A549 (cell line): Measurements from ENCODE around the gene CGB2. TPM values are rescaled to one million over a fixed set of nuclear protein-coding genes. Genes with fewer than 3 reads are reported as not detected.

Experiments used
- ATAC-seq, 2 experiments: fragments of 200-7000 bp in 1 of 2; fragments of >200 bp in 1 of 2; cut with Nextera tagmentation in 1 of 2; cut with Tn5 transposase in 1 of 2; 3 replicates each; pipeline versions ENCODE4 v1.8.0 to v1.9.1; 2018 to 2020; ENCODE audit warnings: mild to moderate bottlenecking in 1 of 2, moderate library complexity in 1 of 2
- CTCF ChIA-PET: fragments of 300-600 bp; sonication (Branson Sonifier 250); formaldehyde crosslinking; extraction: SDS; loops from one replicate; lab custom pipeline; 2021; ENCODE audit warnings: antibody characterized with exemption, inconsistent platforms; lab: Yijun Ruan, JAX
- POLR2A ChIA-PET: fragments of 350-600 bp; formaldehyde crosslinking; extraction: SDS; loops from one replicate; lab custom pipeline; 2021; ENCODE audit warnings: antibody characterized with exemption, inconsistent platforms; lab: Yijun Ruan, JAX
- DNase-seq, 2 experiments: peaks; one replicate each; pipeline versions ENCODE4 v3.0.0 to v3.0.0-alpha.2; 2011 to 2016; ENCODE audit warnings: low read depth in 1 of 2, low spot score in 1 of 2
- FAIRE-seq: peaks from 2 replicates; lab custom pipeline; 2011; peaks lifted over from hg19 to GRCh38; lab: Jason Lieb, UNC
- H3K27ac ChIP-seq, 2 experiments: fragments of >200 bp; sonication (Bioruptor Twin); formaldehyde crosslinking; 3 replicates each; pipeline ENCODE4 v1.5.1; 2016 to 2017
- H3K4me1 ChIP-seq: fragments of >200 bp; sonication (Bioruptor Twin); formaldehyde crosslinking; 3 replicates; pipeline ENCODE4 v1.6.1; 2016
- H3K4me2 ChIP-seq: fragments of >200 bp; sonication (Bioruptor Twin); formaldehyde crosslinking; 3 replicates; pipeline ENCODE4 v1.6.1; 2016
- H3K4me3 ChIP-seq: fragments of >200 bp; sonication (Bioruptor Twin); formaldehyde crosslinking; 3 replicates; pipeline ENCODE4 v1.5.1; 2016
- H3K9me3 ChIP-seq: fragments of >200 bp; sonication (Bioruptor Twin); formaldehyde crosslinking; 3 replicates; pipeline ENCODE4 v1.6.1; 2016
- CBX8 ChIP-seq: fragments of 200-600 bp; sonication (generic); IDR thresholded peaks from 2 replicates; pipeline ENCODE4 v1.6.1; 2016
- CEBPB ChIP-seq, 2 experiments: fragments of >200 bp in 1 of 2; sonication (Bioruptor Twin) in 1 of 2; formaldehyde crosslinking in 1 of 2; IDR thresholded peaks; 2 replicates each; pipeline ENCODE4 v1.6.1; 2012 to 2016
- CHD4 ChIP-seq: fragments of 200-600 bp; sonication (generic); IDR thresholded peaks from 2 replicates; pipeline ENCODE4 v1.6.1; 2016; ENCODE audit warnings: antibody characterized with exemption, mild to moderate bottlenecking, borderline replicate concordance
- EP300 ChIP-seq, 2 experiments: fragments of >200 bp; sonication (Bioruptor Twin); formaldehyde crosslinking; IDR thresholded peaks; 2 replicates in 1 of 2; 3 replicates in 1 of 2; pipeline ENCODE4 v1.6.1; 2016 to 2017
- ESRRA ChIP-seq: fragments of 150-350 bp; IDR thresholded peaks from 2 replicates; pipeline ENCODE4 v1.6.1; 2014; ENCODE audit warnings: mild to moderate bottlenecking, low read length, borderline replicate concordance
- FOXS1 ChIP-seq: fragments of 250-450 bp; sonication (Bioruptor Pico); IDR thresholded peaks from 2 replicates; pipeline ENCODE4 v1.5.0; 2020; ENCODE audit warnings: mild to moderate bottlenecking, moderate library complexity
- GATA3 ChIP-seq: IDR thresholded peaks from 2 replicates; pipeline ENCODE4 v1.6.1; 2012; ENCODE audit warnings: borderline replicate concordance
- HDAC2 ChIP-seq: fragments of 200-600 bp; sonication (generic); IDR thresholded peaks from 2 replicates; pipeline ENCODE4 v1.6.1; 2016
- KDM1A ChIP-seq: fragments of 200-600 bp; sonication (generic); IDR thresholded peaks from 2 replicates; pipeline ENCODE4 v1.6.1; 2016; ENCODE audit warnings: low read depth, mild to moderate bottlenecking
- NFE2L2 ChIP-seq: fragments of 150-350 bp; conservative IDR thresholded peaks from 2 replicates; pipeline ENCODE4 v1.6.1; 2014; ENCODE audit warnings: low read length
- NPAS2 ChIP-seq: fragments of 250-450 bp; sonication (Bioruptor Pico); IDR thresholded peaks from 2 replicates; pipeline ENCODE4 v1.8.0; 2022; ENCODE audit warnings: mild to moderate bottlenecking, moderate library complexity, borderline replicate concordance
- POLR2A ChIP-seq: IDR thresholded peaks from 2 replicates; pipeline ENCODE4 v1.6.1; 2012; ENCODE audit warnings: mild to moderate bottlenecking, low read length
- RNF2 ChIP-seq: fragments of 200-600 bp; sonication (generic); IDR thresholded peaks from 2 replicates; pipeline ENCODE4 v1.6.1; 2016; ENCODE audit warnings: low read depth, mild to moderate bottlenecking, antibody characterized with exemption, moderate library complexity, borderline replicate concordance
- TP53 ChIP-seq: fragments of 250-450 bp; sonication (Bioruptor Pico); IDR thresholded peaks from 2 replicates; pipeline ENCODE4 v1.5.0; 2021; ENCODE audit warnings: mild to moderate bottlenecking, moderate library complexity
- ZNF302 ChIP-seq: fragments of 250-450 bp; sonication (Bioruptor Pico); IDR thresholded peaks from 2 replicates; pipeline ENCODE4 v1.9.0; 2021; ENCODE audit warnings: inconsistent platforms, mild to moderate bottlenecking, moderate library complexity
- ZSCAN20 ChIP-seq: fragments of 250-450 bp; sonication (Bioruptor Pico); IDR thresholded peaks from 2 replicates; pipeline ENCODE4 v1.8.0; 2022; ENCODE audit warnings: mild to moderate bottlenecking, moderate library complexity
- WGBS: methylation state at CpG from one replicate; pipeline ENCODE4 v1.1.6; 2017; ENCODE audit errors: missing lambda C conversion rate; 5-methylcytosine and 5-hydroxymethylcytosine counted together
- polyA plus RNA-seq, 4 experiments: library from polyadenylated mRNA; depleted of rRNA in 3 of 4; stranded (reverse); fragments of >200 nt; fragmentation: RNase III in 1 of 4; extraction: RNeasy Plus Mini Kit Qiagen cat#74134 plus additional on column Dnase treatment in 1 of 4; gene quantifications; 2 replicates in 3 of 4; 3 replicates in 1 of 4; pipeline ENCODE4 v1.2.3, GENCODE V29; 2011 to 2017
- TF ChIP-seq, protein P1 (sequence below): fragments of 250-450 bp; sonication (Bioruptor Pico); IDR thresholded peaks from 2 replicates; pipeline ENCODE4 v1.5.0; 2020; ENCODE audit warnings: low read depth, mild to moderate bottlenecking, moderate library complexity
- TF ChIP-seq, protein P2 (sequence below): IDR thresholded peaks from 2 replicates; pipeline ENCODE4 v1.6.1; 2012
- TF ChIP-seq, protein P3 (sequence below): IDR thresholded peaks from 2 replicates; pipeline ENCODE4 v1.6.1; 2012; ENCODE audit warnings: low read depth, borderline replicate concordance
- TF ChIP-seq, protein P4 (sequence below): fragments of >200 bp; sonication (Bioruptor Twin); formaldehyde crosslinking; IDR thresholded peaks from 3 replicates; pipeline ENCODE4 v1.6.1; 2016
- TF ChIP-seq, protein P5 (sequence below): fragments of 450-650 bp; IDR thresholded peaks from 2 replicates; pipeline ENCODE4 v1.6.1; 2014; ENCODE audit warnings: antibody characterized with exemption
- TF ChIP-seq, protein P6 (sequence below): fragments of 150-350 bp; IDR thresholded peaks from 2 replicates; pipeline ENCODE4 v1.6.1; 2014; ENCODE audit warnings: low read depth, mild to moderate bottlenecking, low read length

The CGB2 gene
- polyA plus RNA-seq, 2 of the 4 experiments (the other 2 are of a cell fraction) = not detected

DNA sequence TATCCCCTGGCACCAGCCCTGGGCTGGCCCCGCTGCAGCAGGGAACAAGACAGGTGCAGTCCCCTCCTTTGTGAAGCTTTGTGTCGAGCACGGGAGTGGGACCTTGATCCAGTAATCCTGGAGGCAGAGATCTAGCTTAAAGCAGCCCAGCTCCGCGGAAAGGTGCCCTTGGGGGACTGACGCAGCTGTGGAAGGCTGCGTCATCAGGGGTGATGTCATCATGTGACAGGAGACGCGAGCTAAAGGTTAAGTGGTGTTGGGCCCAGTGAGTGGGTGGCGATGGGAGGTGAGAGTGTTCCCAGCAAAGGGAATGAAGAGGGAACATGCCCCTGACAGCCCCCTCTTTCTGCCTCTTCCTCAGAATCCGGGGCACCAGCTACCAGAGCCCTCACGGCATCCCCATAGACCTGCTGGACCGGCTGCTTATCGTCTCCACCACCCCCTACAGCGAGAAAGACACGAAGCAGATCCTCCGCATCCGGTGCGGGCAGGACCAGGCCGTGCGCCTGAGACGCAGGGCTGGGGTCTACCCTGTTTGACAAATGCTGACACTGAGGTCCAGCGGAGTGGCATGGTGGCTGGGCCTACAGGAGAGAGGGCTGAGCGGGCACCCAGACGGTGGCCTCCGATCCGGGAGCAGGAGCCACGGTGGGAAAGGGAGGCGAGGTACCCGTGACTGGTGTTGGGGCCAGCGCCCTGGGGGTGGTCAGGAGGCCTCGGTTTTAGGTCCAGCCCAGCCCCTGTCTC, 17.4 kb upstream of the CGB2 start:
- ChIA-PET CTCF (interaction anchor here (1.2 to 21.8 kb wide), 8 partner anchors 10 to 74 kb away, joined by 3 to 408 read pairs (median 4); partner anchors contain the start of genes GYS1 and RUVBL2), POLR2A (no interaction called here)
- WGBS = 92% methylated on average over 32 of the region's 32 CpGs
- ATAC-seq (no peak), FAIRE-seq (no peak), DNase-seq (no peak)
- no peak overlapping the region for H3K4me3 ChIP-seq
- H3K27ac ChIP-seq = no peak overlapping the region
- no peak overlapping the region for H3K4me2 ChIP-seq
- H3K4me1 ChIP-seq = peaks cover 10% of the 10 kb centered on the region; the same call in 2 of the 3 replicates
- TF ChIP-seq NFE2L2 = no peak
- TF ChIP-seq, protein P1, sequence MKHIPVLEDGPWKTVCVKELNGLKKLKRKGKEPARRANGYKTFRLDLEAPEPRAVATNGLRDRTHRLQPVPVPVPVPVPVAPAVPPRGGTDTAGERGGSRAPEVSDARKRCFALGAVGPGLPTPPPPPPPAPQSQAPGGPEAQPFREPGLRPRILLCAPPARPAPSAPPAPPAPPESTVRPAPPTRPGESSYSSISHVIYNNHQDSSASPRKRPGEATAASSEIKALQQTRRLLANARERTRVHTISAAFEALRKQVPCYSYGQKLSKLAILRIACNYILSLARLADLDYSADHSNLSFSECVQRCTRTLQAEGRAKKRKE (CRISPR knock-in tag) = no peak
- no peak for TF ChIP-seq ZNF302 (CRISPR knock-in tag)
- no peak for TF ChIP-seq ZSCAN20 (CRISPR knock-in tag)
- TF ChIP-seq HDAC2 = no peak
- no peak for TF ChIP-seq KDM1A
- TF ChIP-seq ESRRA = no peak
- no peak for TF ChIP-seq POLR2A
- TF ChIP-seq, protein P2, sequence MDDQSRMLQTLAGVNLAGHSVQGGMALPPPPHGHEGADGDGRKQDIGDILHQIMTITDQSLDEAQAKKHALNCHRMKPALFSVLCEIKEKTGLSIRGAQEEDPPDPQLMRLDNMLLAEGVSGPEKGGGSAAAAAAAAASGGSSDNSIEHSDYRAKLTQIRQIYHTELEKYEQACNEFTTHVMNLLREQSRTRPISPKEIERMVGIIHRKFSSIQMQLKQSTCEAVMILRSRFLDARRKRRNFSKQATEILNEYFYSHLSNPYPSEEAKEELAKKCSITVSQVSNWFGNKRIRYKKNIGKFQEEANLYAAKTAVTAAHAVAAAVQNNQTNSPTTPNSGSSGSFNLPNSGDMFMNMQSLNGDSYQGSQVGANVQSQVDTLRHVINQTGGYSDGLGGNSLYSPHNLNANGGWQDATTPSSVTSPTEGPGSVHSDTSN = no peak
- TF ChIP-seq GATA3 = no peak
- TF ChIP-seq CBX8 = no peak
- no peak for TF ChIP-seq NPAS2
- TF ChIP-seq, protein P3, sequence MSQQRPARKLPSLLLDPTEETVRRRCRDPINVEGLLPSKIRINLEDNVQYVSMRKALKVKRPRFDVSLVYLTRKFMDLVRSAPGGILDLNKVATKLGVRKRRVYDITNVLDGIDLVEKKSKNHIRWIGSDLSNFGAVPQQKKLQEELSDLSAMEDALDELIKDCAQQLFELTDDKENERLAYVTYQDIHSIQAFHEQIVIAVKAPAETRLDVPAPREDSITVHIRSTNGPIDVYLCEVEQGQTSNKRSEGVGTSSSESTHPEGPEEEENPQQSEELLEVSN = no peak
- no peak for TF ChIP-seq TP53 (CRISPR knock-in tag)
- TF ChIP-seq FOXS1 = no peak
- TF ChIP-seq, protein P4, sequence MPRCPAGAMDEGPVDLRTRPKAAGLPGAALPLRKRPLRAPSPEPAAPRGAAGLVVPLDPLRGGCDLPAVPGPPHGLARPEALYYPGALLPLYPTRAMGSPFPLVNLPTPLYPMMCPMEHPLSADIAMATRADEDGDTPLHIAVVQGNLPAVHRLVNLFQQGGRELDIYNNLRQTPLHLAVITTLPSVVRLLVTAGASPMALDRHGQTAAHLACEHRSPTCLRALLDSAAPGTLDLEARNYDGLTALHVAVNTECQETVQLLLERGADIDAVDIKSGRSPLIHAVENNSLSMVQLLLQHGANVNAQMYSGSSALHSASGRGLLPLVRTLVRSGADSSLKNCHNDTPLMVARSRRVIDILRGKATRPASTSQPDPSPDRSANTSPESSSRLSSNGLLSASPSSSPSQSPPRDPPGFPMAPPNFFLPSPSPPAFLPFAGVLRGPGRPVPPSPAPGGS = no peak
- TF ChIP-seq CHD4 = no peak
- no peak for TF ChIP-seq RNF2
- TF ChIP-seq, protein P5, sequence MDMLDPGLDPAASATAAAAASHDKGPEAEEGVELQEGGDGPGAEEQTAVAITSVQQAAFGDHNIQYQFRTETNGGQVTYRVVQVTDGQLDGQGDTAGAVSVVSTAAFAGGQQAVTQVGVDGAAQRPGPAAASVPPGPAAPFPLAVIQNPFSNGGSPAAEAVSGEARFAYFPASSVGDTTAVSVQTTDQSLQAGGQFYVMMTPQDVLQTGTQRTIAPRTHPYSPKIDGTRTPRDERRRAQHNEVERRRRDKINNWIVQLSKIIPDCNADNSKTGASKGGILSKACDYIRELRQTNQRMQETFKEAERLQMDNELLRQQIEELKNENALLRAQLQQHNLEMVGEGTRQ = no peak
- no peaks in the 10 kb centered on the region for H3K9me3 ChIP-seq

DNA sequence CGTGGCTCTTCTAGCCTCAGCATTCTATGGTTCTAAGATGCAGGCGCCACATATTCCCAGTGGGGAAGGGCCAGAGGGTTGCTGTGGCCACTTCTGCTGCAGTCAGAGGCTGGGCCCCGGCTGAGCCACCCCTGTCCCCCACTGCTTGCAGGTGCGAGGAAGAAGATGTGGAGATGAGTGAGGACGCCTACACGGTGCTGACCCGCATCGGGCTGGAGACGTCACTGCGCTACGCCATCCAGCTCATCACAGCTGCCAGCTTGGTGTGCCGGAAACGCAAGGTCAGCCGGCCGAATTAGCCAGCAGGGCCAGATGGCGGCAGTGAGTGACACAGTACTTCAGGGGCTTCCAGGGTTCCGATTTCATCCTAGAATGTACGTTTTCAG, 16.8 kb upstream of the CGB2 start:
- no peak overlapping the region for H3K27ac ChIP-seq
- ChIA-PET POLR2A (no interaction called here), CTCF (interaction anchor here (1.5 to 21.8 kb wide), 4 partner anchors 19 to 60 kb away, joined by 3 to 408 read pairs (median 8); partner anchors contain the start of genes GYS1 and RUVBL2)
- ATAC-seq = no peak
- H3K9me3 ChIP-seq = no peaks in the 10 kb centered on the region
- WGBS = 88% methylated on average over 18 of the region's 18 CpGs
- peaks cover 14% of the 10 kb centered on the region; the same call in 2 of the 3 replicates for H3K4me1 ChIP-seq
- TF ChIP-seq EP300 (IDR thresholded peaks at IDR 0.05) (no peak), POLR2A (no peak), CBX8 (no peak), NPAS2 (no peak), CEBPB (IDR thresholded peaks at IDR 0.05) (no peak)
- TF ChIP-seq, protein P6, sequence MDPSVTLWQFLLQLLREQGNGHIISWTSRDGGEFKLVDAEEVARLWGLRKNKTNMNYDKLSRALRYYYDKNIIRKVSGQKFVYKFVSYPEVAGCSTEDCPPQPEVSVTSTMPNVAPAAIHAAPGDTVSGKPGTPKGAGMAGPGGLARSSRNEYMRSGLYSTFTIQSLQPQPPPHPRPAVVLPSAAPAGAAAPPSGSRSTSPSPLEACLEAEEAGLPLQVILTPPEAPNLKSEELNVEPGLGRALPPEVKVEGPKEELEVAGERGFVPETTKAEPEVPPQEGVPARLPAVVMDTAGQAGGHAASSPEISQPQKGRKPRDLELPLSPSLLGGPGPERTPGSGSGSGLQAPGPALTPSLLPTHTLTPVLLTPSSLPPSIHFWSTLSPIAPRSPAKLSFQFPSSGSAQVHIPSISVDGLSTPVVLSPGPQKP = no peak
- TF ChIP-seq, protein P5 = no peak
- no peak for FAIRE-seq
- no peak overlapping the region for H3K4me3 ChIP-seq
- DNase-seq = no peak
- no peak overlapping the region for H3K4me2 ChIP-seq
